ENCODE measurements around the gene CEBPG. TPM values are rescaled to one million over a fixed set of nuclear protein-coding genes. Genes with fewer than 3 reads are reported as not detected.

The CEBPG gene
- total and polyA plus RNA-seq, 11 donors = 11.8 to 30.7 (median 14.7) TPM

DNA sequence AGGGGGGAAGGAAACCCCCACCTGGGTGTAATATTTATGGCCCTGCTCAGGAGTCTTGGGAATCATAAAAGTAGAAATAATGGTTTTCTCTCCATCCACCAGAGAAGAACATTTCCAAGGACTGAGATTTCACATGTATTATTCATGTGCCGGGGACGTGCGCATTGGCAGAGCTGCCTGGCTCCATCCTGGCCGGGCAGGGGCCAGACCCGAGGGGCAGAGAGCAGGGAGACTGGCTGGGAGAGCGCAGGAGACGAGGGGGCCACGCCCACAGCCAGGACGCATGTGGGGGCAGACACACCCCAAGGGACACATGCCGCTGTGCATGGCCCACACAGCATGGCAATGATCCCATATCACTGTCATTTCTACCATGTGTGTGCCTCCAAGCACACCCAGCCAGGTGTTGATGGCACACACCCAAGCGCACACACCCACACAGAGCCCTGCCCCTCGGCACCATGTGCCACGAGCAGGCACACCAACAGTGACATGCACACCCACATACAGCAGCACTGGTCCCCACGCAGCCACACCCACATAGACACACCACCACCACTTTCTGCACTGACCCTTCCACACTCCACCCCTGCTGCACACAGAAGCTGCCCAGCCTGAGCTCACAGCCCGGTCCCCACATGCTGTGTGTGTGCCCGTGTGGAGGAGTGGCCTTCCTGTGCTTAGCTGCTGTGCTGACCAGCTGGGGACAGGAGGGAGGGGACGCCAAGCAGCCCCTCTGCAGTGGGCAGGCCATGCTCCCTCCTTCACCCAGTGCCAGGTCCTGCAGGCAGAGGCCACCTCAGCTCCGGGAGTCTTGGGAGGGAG lies 39.3 kb downstream of the CEBPG start:
- ATAC-seq = peak in 1 of 4 donors; percentile 6
- intact Hi-C loops (cut with DNase I) = no loop called here
- Histone ChIP-seq H3K4me3 (no peak overlapping the region), H3K27me3 (no peaks in the 10 kb centered on the region), H3K4me1 (peaks cover 0 to 9% (median 0%) of the 10 kb centered on the region in 12 donors), H3K9me3 (no peaks in the 10 kb centered on the region), H3K36me3 (peaks cover 0 to 22% (median 0%) of the 10 kb centered on the region in 9 donors), H3K27ac (no peak overlapping the region)
- peak in 2 of 5 donors; percentile 4 to 63 for DNase-seq
- no peak for TF ChIP-seq POLR2A (IDR thresholded peaks at IDR 0.05)
- TF ChIP-seq, protein P1, sequence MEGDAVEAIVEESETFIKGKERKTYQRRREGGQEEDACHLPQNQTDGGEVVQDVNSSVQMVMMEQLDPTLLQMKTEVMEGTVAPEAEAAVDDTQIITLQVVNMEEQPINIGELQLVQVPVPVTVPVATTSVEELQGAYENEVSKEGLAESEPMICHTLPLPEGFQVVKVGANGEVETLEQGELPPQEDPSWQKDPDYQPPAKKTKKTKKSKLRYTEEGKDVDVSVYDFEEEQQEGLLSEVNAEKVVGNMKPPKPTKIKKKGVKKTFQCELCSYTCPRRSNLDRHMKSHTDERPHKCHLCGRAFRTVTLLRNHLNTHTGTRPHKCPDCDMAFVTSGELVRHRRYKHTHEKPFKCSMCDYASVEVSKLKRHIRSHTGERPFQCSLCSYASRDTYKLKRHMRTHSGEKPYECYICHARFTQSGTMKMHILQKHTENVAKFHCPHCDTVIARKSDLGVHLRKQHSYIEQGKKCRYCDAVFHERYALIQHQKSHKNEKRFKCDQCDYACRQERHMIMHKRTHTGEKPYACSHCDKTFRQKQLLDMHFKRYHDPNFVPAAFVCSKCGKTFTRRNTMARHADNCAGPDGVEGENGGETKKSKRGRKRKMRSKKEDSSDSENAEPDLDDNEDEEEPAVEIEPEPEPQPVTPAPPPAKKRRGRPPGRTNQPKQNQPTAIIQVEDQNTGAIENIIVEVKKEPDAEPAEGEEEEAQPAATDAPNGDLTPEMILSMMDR (IDR thresholded peaks at IDR 0.05) = no peak
- WGBS, 4 donors = 89 to 92% (median 90%) methylated on average over 16 to 18 of the region's 18 CpGs

DNA sequence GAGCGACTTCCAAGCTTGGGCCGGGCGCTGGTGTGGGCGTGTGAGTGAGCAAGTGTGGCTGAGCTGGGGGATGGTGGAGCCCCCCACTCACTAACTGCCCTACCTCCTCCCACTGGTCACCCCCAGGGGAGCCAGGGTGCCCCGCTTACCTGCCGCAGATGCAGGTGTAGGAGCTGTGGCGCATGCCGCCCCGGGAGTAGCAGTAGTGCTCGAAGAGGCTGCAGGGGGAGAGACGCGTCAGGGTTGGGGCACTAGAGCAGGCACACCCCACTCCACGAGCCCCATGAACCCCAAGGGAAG lies 39.9 kb downstream of the CEBPG start:
- intact Hi-C loops (cut with DNase I) = no loop called here
- Histone ChIP-seq H3K4me3 (no peak overlapping the region), H3K4me1 (peaks cover 0 to 9% (median 0%) of the 10 kb centered on the region in 12 donors), H3K27ac (no peak overlapping the region), H3K9me3 (no peaks in the 10 kb centered on the region), H3K27me3 (no peaks in the 10 kb centered on the region), H3K36me3 (peaks cover 0 to 22% (median 0%) of the 10 kb centered on the region in 9 donors)
- TF ChIP-seq, protein P1 (IDR thresholded peaks at IDR 0.05) = no peak
- no peak for TF ChIP-seq POLR2A (IDR thresholded peaks at IDR 0.05)
- 93 to 96% (median 96%) methylated on average over 8 to 13 of the region's 13 CpGs for WGBS, 4 donors
- peak in 2 of 5 donors; percentile 12 to 55 for DNase-seq
- ATAC-seq = no peak

DNA sequence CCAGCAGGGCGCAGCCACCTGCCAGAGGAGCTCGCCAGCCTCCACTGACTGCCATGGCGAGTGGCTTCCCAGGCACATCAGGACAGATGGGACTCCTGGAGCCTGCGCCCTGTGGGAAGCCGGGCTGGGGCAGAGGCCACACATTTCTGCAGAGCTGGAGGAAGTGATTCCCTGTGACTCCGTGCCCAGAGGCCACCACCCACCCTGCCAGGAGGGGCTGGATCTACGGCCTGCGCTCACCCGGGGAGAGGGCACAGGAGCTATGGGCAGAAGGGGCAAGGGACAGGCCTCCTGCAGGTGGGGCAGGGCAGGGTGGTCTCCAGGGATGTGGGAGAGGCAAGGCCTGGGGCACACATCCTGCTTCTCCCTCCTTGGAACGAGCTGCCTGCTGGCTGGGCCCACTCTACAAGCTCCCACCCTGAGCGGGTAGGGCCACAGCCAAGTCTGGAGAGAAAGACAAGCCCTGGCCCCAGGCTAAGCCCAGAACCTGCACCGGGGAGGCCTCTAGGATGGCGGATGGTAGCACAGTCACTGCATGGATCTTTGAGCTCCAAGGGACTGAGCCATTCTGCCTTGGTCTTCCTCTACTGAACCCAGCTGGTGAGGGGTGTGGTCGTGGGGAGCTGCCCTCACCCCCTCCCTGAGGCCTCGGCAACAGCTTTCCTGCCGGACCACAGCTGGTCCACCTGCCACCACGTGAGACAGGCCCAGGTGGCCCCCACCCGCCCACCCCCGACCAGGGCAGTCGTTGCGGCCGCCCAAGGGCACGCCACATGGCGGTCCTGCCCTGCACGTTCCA lies 40.6 kb downstream of the CEBPG start:
- intact Hi-C loops (cut with DNase I) = no loop called here
- Histone ChIP-seq H3K4me1 (peaks cover 0 to 9% (median 0%) of the 10 kb centered on the region in 12 donors), H3K27ac (no peak overlapping the region), H3K9me3 (no peaks in the 10 kb centered on the region), H3K4me3 (no peak overlapping the region), H3K27me3 (no peaks in the 10 kb centered on the region), H3K36me3 (peaks cover 0 to 22% (median 0%) of the 10 kb centered on the region in 9 donors)
- ATAC-seq = no peak
- peak in 2 of 5 donors; percentile 9 to 51 for DNase-seq
- 91 to 94% (median 92%) methylated on average over 15 to 25 of the region's 25 CpGs for WGBS, 4 donors
- TF ChIP-seq POLR2A (IDR thresholded peaks at IDR 0.05) = no peak
- TF ChIP-seq, protein P1 (IDR thresholded peaks at IDR 0.05) = no peak

Measured in heart left ventricle (tissue), 16 donors.